Measurements from ENCODE around the gene NFIA.
A peak's percentile ranks its signal among the peaks of the same experiment; 100 is the strongest.

Gene NFIA

GRCh38 chr1:61221642-61222041 lies 139.3 kb downstream of the NFIA start:
- DNase-seq: no peak

- DNase-seq: no peak
These were observed 139.9 kb downstream of the NFIA start for GRCh38 chr1:61222240-61222639.

- no peak for DNase-seq
These were observed 140.8 kb downstream of the NFIA start for GRCh38 chr1:61223140-61223539.

- no peak for DNase-seq
These were observed 142.2 kb downstream of the NFIA start for GRCh38 chr1:61224609-61225008.

GRCh38 chr1:61225478-61225877 lies 143.1 kb downstream of the NFIA start:
- no peak for DNase-seq

GRCh38 chr1:61226791-61227567 lies 144.6 kb downstream of the NFIA start:
- no peak for DNase-seq

GRCh38 chr1:61227857-61228550 lies 145.6 kb downstream of the NFIA start:
- no peak for DNase-seq

GRCh38 chr1:61230523-61230922 lies 148.2 kb downstream of the NFIA start:
- DNase-seq: no peak

- DNase-seq: no peak
These were observed 149.4 kb downstream of the NFIA start for GRCh38 chr1:61231795-61232194.

GRCh38 chr1:61233121-61233660 lies 150.8 kb downstream of the NFIA start:
- no peak for DNase-seq

GRCh38 chr1:61234587-61234919 lies 152.2 kb downstream of the NFIA start:
- no peak for DNase-seq

GRCh38 chr1:61237147-61237546 lies 154.8 kb downstream of the NFIA start:
- no peak for DNase-seq

- DNase-seq: no peak
These were observed 155.4 kb downstream of the NFIA start for GRCh38 chr1:61237659-61238358.

GRCh38 chr1:61238359-61238665 lies 156.0 kb downstream of the NFIA start:
- DNase-seq: no peak

- no peak for DNase-seq
These were observed 158.5 kb downstream of the NFIA start for GRCh38 chr1:61240878-61241277.

- no peak for DNase-seq
These were observed 159.1 kb downstream of the NFIA start for GRCh38 chr1:61241411-61241838.

- no peak for DNase-seq
These were observed 159.6 kb downstream of the NFIA start for GRCh38 chr1:61241973-61242381.

GRCh38 chr1:61244114-61244513 lies 161.8 kb downstream of the NFIA start:
- peak; percentile 57 for DNase-seq

GRCh38 chr1:61245696-61246400 lies 163.5 kb downstream of the NFIA start:
- no peak for DNase-seq

GRCh38 chr1:61247051-61247825 lies 164.9 kb downstream of the NFIA start:
- no peak for DNase-seq

- no peak for DNase-seq
These were observed 165.8 kb downstream of the NFIA start for GRCh38 chr1:61247881-61248752.
